Fibroblast of lung (primary cell): ENCODE data around the gene SREBF1.

Source experiments
- EZH2 ChIP-seq: IDR thresholded peaks from 2 replicates; pipeline ENCODE4 v1.5.1; 2012; ENCODE audit warnings: low read length, control low read depth, mild to moderate bottlenecking; ENCODE audit errors: missing control alignments
- TF ChIP-seq, protein P1 (sequence below), 2 donors: IDR thresholded peaks in 1 of 2; conservative IDR thresholded peaks in 1 of 2; 1 replicate in 1 of 2; 2 replicates in 1 of 2; pipeline ENCODE4 v1.5.1; 2011 to 2012; ENCODE audit warnings: low read length in 2 of 2, control low read depth in 1 of 2, inconsistent platforms in 1 of 2, low read depth in 1 of 2, mild to moderate bottlenecking in 1 of 2

DNA sequence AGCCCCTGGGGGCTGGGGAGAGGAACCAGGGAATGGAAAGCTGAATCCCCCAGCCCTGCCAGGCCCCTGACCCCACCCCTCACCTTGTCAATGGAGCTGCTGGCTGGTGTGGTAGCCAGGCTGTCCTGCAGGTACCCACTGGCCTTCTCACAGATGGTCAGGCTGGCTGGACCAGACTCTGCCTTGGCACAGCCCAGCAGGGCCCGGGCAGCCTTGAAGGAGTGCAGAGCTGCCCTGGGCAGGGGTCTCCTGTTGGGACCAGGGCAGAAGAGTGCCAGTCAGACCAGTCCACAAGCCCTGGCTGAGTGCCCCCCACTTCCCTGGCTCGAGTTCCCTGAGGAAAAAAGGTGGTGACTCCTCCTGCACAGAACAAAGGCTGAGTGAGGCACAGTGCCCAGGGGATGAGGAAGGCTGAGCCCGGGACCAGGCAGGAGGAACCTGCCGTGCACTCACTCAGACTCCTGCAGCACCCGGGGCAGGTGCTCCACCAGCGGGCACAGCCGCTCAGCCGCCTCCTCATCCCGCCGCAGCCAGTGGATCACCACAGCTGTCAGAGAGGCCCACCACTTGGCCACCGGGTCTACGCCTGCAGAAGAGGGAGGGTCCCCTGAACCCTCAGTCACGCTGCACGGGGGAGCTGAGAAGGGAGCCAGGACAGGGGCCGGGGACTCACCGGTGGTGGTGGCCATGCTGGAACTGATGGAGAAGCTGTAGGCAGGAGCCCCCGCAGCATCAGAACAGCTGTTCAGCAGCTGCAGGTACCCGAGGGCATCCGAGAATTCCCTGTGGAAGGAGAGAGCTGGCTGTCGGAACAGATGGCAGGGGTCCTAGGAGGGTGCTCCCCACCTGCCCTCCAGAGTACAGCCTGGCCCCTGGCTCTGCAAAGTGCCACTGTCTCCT is 22.4 kb downstream of the SREBF1 start:
- TF ChIP-seq, protein P1, sequence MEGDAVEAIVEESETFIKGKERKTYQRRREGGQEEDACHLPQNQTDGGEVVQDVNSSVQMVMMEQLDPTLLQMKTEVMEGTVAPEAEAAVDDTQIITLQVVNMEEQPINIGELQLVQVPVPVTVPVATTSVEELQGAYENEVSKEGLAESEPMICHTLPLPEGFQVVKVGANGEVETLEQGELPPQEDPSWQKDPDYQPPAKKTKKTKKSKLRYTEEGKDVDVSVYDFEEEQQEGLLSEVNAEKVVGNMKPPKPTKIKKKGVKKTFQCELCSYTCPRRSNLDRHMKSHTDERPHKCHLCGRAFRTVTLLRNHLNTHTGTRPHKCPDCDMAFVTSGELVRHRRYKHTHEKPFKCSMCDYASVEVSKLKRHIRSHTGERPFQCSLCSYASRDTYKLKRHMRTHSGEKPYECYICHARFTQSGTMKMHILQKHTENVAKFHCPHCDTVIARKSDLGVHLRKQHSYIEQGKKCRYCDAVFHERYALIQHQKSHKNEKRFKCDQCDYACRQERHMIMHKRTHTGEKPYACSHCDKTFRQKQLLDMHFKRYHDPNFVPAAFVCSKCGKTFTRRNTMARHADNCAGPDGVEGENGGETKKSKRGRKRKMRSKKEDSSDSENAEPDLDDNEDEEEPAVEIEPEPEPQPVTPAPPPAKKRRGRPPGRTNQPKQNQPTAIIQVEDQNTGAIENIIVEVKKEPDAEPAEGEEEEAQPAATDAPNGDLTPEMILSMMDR (conservative IDR thresholded peaks at IDR 0.05 in 1 of 2, IDR thresholded peaks at IDR 0.05 in 1 of 2; ENCODE audit: low read depth in 1 of 2, low read length in 2 of 2) = no peak
- TF ChIP-seq EZH2 = no peak
